ENCODE measurements around the gene GCLC.

Gene GCLC

DNA sequence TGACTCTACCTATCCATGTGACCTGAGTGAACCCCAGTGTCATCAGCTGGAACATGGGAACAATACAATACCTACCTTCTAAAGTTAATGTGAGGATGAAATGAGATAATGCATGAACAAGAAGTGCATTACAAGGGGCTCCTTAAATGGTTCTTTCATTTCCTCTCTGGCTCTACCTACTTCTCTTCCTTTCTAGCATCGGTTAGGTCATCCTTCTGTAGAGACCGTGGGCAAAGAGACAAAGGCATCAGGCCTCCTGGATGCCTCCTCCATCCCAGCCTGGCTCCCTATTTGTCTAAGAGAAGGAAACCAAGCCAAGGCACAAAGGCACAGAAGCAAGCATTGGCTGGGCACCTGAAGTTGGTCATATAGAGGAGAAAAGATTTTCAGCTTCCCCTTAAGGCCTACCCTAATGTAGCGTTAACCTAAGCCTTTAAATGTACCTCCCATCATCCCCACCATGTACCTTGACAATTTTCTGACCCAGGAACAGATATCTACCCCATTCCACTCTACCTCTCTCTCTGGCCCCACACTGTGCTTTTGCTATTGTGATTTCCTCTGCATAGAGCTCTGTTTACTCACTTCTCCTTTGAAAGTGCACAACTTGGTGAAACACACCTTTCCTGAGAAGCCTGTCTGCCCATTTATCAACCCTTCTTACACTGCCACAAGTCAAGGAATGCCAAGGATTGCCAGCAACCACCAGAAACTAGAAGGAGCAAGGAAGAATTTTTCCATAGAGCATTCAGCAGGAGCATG lies 86.6 kb downstream of the GCLC start:
- H3K4me3 ChIP-seq (ENCODE audit: low read depth, low read length) = no peak overlapping the region

DNA sequence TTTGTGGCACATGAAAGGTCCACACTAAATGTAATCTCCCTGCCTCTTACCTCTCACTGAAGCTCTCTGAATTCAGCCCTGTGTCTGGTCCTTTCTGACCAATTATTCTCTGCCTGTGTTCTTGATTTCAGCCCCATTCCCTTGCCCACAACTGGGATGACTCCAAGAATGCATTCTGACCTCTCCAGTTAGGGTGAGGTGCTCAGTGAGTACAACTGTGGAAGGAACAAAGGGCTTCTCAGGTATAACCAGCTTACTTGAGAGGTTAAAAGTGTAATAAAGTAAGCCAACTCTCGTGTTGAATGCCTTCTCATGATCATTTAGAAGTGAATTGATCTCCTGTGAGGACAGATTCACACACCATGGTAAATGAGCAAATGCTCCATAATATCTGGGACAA lies 88.1 kb downstream of the GCLC start:
- H3K4me3 ChIP-seq (ENCODE audit: low read depth, low read length) = no peak overlapping the region

DNA sequence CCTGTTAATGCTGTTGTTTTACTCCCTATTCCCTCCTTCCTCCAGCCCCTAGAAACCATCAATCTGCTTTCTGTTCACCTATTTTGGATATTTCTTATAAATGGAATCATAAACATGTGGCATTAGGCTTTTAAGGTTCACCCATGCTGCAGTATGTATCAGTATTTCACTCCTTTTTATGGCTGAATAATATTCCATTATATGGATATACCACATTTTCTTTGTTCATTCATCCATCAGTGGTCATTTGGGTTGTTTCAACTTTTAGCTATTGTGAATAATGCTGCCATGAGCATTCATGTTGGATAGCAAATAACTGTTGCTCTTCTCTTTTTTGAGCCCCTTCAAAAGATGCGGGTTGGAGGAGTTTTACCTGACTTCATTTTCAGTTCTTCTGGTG lies 89.2 kb downstream of the GCLC start:
- H3K4me3 ChIP-seq (ENCODE audit: low read depth, low read length) = no peak overlapping the region

DNA sequence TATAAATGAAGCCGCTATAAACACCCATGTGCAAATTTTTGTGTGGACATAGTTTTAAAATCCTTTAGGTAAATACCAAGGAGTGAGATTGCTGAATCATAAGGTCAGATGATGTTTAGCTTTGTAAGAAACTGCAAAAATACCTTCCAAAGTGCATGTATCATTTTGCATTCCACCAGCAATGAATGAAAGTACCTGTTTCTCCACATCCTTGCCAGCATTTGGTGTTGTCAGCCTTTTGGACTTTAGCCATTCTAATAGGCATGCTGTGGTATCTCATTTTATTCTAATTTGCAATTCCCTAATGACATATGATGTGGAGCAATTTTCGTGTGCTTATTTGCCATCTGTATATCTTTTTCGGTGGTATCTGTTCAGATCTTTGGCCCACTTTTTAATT lies 93.7 kb downstream of the GCLC start:
- H3K4me3 ChIP-seq (ENCODE audit: low read depth, low read length) = no peak overlapping the region

DNA sequence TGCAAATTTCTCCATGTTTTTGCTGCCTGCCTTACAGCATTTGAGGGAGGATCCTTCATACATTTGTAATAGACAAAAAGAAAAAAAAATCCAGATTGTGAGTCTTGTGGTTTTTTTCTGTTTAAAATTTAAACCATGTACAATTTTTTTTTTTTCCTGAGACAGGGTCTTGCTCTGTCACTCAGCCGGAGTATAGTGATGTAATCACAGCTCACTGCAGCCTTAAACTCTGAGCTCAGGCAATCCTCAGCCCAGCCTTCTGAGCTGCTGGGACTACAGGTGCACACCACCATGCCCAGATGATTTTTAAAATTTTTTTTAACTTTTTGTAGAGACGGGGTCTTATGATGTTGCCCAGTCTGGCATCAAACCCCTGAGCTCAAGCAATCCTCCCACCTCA lies 97.0 kb downstream of the GCLC start:
- H3K4me3 ChIP-seq (ENCODE audit: low read depth, low read length) = no peak overlapping the region

Measured in iPS-11a (cell line).